Measurements from ENCODE around the gene EVA1A.

EVA1A gene

GRCh38 chr2:75560768-75561565, at the start of gene EVA1A:
Gene EVA1A, minus strand, starts transcription at chr2:75560939. Its CDS starts 42,799 bp downstream, at chr2:75518140.
- DNase-seq = no peak

GRCh38 chr2:75609937-75610508, 49.3 kb upstream of the EVA1A start:
- no peak for DNase-seq

GRCh38 chr2:75609334-75609689, 48.6 kb upstream of the EVA1A start:
- DNase-seq = no peak

GRCh38 chr2:75608684-75609333, 48.1 kb upstream of the EVA1A start:
- peak; percentile 34 to 59 for DNase-seq

GRCh38 chr2:75607988-75608683, 47.4 kb upstream of the EVA1A start:
- DNase-seq = no peak

- no peak for DNase-seq
Observed at GRCh38 chr2:75607400-75607798, 46.7 kb upstream of the EVA1A start.

GRCh38 chr2:75606761-75607399, 46.1 kb upstream of the EVA1A start:
- DNase-seq = no peak

GRCh38 chr2:75605770-75606529, 45.2 kb upstream of the EVA1A start:
- DNase-seq = no peak

- no peak for DNase-seq
Observed at GRCh38 chr2:75604484-75604883, 43.7 kb upstream of the EVA1A start.

- no peak for DNase-seq
Observed at GRCh38 chr2:75603477-75603876, 42.7 kb upstream of the EVA1A start.

GRCh38 chr2:75602724-75603342, 42.1 kb upstream of the EVA1A start:
- no peak for DNase-seq

GRCh38 chr2:75600461-75601011, 39.8 kb upstream of the EVA1A start:
- DNase-seq = no peak

- DNase-seq = no peak
Observed at GRCh38 chr2:75598589-75599155, 37.9 kb upstream of the EVA1A start.

- DNase-seq = no peak
Observed at GRCh38 chr2:75597949-75598348, 37.2 kb upstream of the EVA1A start.

- no peak for DNase-seq
Observed at GRCh38 chr2:75596784-75597183, 36.0 kb upstream of the EVA1A start.

GRCh38 chr2:75595541-75596395, 35.0 kb upstream of the EVA1A start:
- no peak for DNase-seq

GRCh38 chr2:75594596-75594995, 33.9 kb upstream of the EVA1A start:
- no peak for DNase-seq

GRCh38 chr2:75592888-75593287, 32.1 kb upstream of the EVA1A start:
- DNase-seq = no peak

- DNase-seq = no peak
Observed at GRCh38 chr2:75592030-75592429, 31.3 kb upstream of the EVA1A start.

Measured in NCI-H1930 (cell line).